HG03045 (cell line): ENCODE data around the gene B3GALT5.
"Not testable (repeated sequence)": the region's sequence is repeated elsewhere in the genome, so short reads cannot be mapped to it uniquely, and the experiment has no call there.

Experiments used
- ATAC-seq: cut with Tn5 transposase; IDR thresholded peaks from one replicate; pipeline ENCODE4 v1.9.1; 2021; ENCODE audit warnings: mild to moderate bottlenecking, moderate library complexity; ENCODE audit not compliant: unreplicated experiment

The B3GALT5 gene

GRCh38 chr21:39612233-39613040 is at the start of gene B3GALT5:
Gene B3GALT5 (plus strand): TSS chr21:39612940. CDS start chr21:39660560, 47,620 bp downstream.
- ATAC-seq = no peak

- ATAC-seq = no peak
Observed at GRCh38 chr21:39564200-39564599, 48.5 kb upstream of the B3GALT5 start.

GRCh38 chr21:39567180-39567972 is 45.4 kb upstream of the B3GALT5 start:
- no peak for ATAC-seq

GRCh38 chr21:39568361-39568760 is 44.4 kb upstream of the B3GALT5 start:
- no peak for ATAC-seq

- no peak for ATAC-seq
Observed at GRCh38 chr21:39575775-39576174, 37.0 kb upstream of the B3GALT5 start.

GRCh38 chr21:39576518-39577128 is 36.1 kb upstream of the B3GALT5 start:
- no peak for ATAC-seq

GRCh38 chr21:39579734-39580332 is 32.9 kb upstream of the B3GALT5 start:
- ATAC-seq = no peak

GRCh38 chr21:39580744-39581143 is 32.0 kb upstream of the B3GALT5 start:
- ATAC-seq = no peak

- ATAC-seq = no peak
Observed at GRCh38 chr21:39581414-39581813, 31.3 kb upstream of the B3GALT5 start.

- no peak for ATAC-seq
Observed at GRCh38 chr21:39582749-39583148, 30.0 kb upstream of the B3GALT5 start.

- ATAC-seq = not testable (repeated sequence)
Observed at GRCh38 chr21:39583586-39583985, 29.2 kb upstream of the B3GALT5 start.

GRCh38 chr21:39587376-39587775 is 25.4 kb upstream of the B3GALT5 start:
- ATAC-seq = no peak

- ATAC-seq = no peak
Observed at GRCh38 chr21:39588884-39589283, 23.9 kb upstream of the B3GALT5 start.

GRCh38 chr21:39593522-39593921 is 19.2 kb upstream of the B3GALT5 start:
- ATAC-seq = no peak

- no peak for ATAC-seq
Observed at GRCh38 chr21:39595465-39595864, 17.3 kb upstream of the B3GALT5 start.

GRCh38 chr21:39597595-39597994 is 15.1 kb upstream of the B3GALT5 start:
- no peak for ATAC-seq

- no peak for ATAC-seq
Observed at GRCh38 chr21:39599191-39599970, 13.4 kb upstream of the B3GALT5 start.

- no peak for ATAC-seq
Observed at GRCh38 chr21:39601187-39601928, 11.4 kb upstream of the B3GALT5 start.

GRCh38 chr21:39602076-39602689 is 10.6 kb upstream of the B3GALT5 start:
- ATAC-seq = no peak
